B cell (primary cell): Measurements from ENCODE around the gene TCFL5. TPM values are rescaled to one million over a fixed set of nuclear protein-coding genes. Genes with fewer than 3 reads are reported as not detected.

Experiments used
- ATAC-seq: fragments of 200-7000 bp; cut with Tn5 transposase; one replicate; pipeline ENCODE4 v1.10.0; 2021; ENCODE audit warnings: low read depth, mild to moderate bottlenecking, moderate number of reproducible peaks, moderate library complexity
- CTCF ChIA-PET: fragments of 350-600 bp; sonication (Branson Sonifier 250); formaldehyde crosslinking; loops from one replicate; lab custom pipeline; 2021; ENCODE audit warnings: antibody characterized with exemption, inconsistent platforms; lab: Charles Lee
- POLR2A ChIA-PET: fragments of 350-600 bp; sonication (Branson Sonifier 250); formaldehyde crosslinking; loops from one replicate; lab custom pipeline; 2021; ENCODE audit warnings: antibody characterized with exemption; lab: Charles Lee
- DNase-seq: peaks from one replicate; pipeline ENCODE4 v3.0.0; 2013
- H2AFZ ChIP-seq: 2 replicates; pipeline ENCODE4 v1.6.1; 2012; ENCODE audit warnings: mild to moderate bottlenecking, low read depth, low read length; ENCODE audit not compliant: insufficient read depth, poor library complexity, severe bottlenecking
- H3K27ac ChIP-seq, 2 donors: 1 replicate in 1 of 2; 2 replicates in 1 of 2; pipeline ENCODE4 v1.5.1; 2012 to 2013; ENCODE audit warnings: low read length in 2 of 2, mild to moderate bottlenecking in 2 of 2, moderate library complexity in 1 of 2
- H3K27me3 ChIP-seq, 4 experiments: fragments of 200-600 bp in 1 of 4; sonication (generic) in 1 of 4; replicated peaks in 1 of 4; 1 replicate in 2 of 4; 2 replicates in 2 of 4; pipeline versions ENCODE4 v1.6.1 to v1.7.0; 2013 to 2016; ENCODE audit warnings: low read length in 3 of 4, mild to moderate bottlenecking in 2 of 4, mixed read lengths in 1 of 4, moderate library complexity in 1 of 4; ENCODE audit not compliant: insufficient read depth in 4 of 4, control insufficient read depth in 3 of 4; ENCODE audit errors: control extremely low read depth in 1 of 4
- H3K36me3 ChIP-seq, 2 experiments: replicated peaks in 1 of 2; 1 replicate in 1 of 2; 2 replicates in 1 of 2; pipeline versions ENCODE4 v1.6.1 to v1.7.1; 2013; ENCODE audit warnings: low read length in 1 of 2; ENCODE audit not compliant: insufficient read depth in 2 of 2, control insufficient read depth in 1 of 2; ENCODE audit errors: control extremely low read depth in 1 of 2, extremely low read depth in 1 of 2
- H3K4me1 ChIP-seq, 2 donors: fragments of 200-600 bp in 1 of 2; sonication (generic) in 1 of 2; 1 replicate in 1 of 2; 2 replicates in 1 of 2; pipeline versions ENCODE4 v1.5.1 to v1.6.1; 2013 to 2017; ENCODE audit warnings: low read length in 2 of 2; ENCODE audit not compliant: control insufficient read depth in 2 of 2, insufficient read depth in 2 of 2
- H3K4me2 ChIP-seq: replicated peaks from 2 replicates; pipeline ENCODE3; 2012; ENCODE audit warnings: mild to moderate bottlenecking, low read depth, low read length; ENCODE audit not compliant: poor library complexity, severe bottlenecking
- H3K4me3 ChIP-seq, 5 experiments: fragments of 200-600 bp in 1 of 5; sonication (generic) in 1 of 5; 1 replicate in 3 of 5; 2 replicates in 2 of 5; pipeline versions ENCODE4 v1.5.1 to v1.7.0; 2011 to 2016; ENCODE audit warnings: low read length in 4 of 5, mild to moderate bottlenecking in 4 of 5, low read depth in 2 of 5, control low read depth in 1 of 5, moderate library complexity in 1 of 5; ENCODE audit not compliant: insufficient read depth in 1 of 5; ENCODE audit errors: control extremely low read depth in 1 of 5, extremely low read depth in 1 of 5
- H3K79me2 ChIP-seq: fragments of 200-600 bp; sonication (generic); one replicate; pipeline ENCODE4 v1.6.0; 2016; ENCODE audit warnings: low read length; ENCODE audit not compliant: control insufficient read depth, insufficient read depth
- H3K9ac ChIP-seq: fragments of 200-600 bp; sonication (generic); 2 replicates; pipeline ENCODE4 v1.6.1; 2017; ENCODE audit warnings: mild to moderate bottlenecking, low read length, moderate library complexity
- H3K9me3 ChIP-seq, 3 donors: one replicate each; pipeline versions ENCODE4 v1.6.1 to v1.7.1; 2013; ENCODE audit warnings: low read length in 2 of 3; ENCODE audit not compliant: control insufficient read depth in 2 of 3, insufficient read depth in 1 of 3; ENCODE audit errors: control extremely low read depth in 1 of 3
- H4K20me1 ChIP-seq: 2 replicates; pipeline ENCODE4 v1.6.0; 2012; ENCODE audit warnings: mild to moderate bottlenecking, low read length; ENCODE audit not compliant: insufficient read depth, control insufficient read depth, poor library complexity, severe bottlenecking
- H3K27ac Mint-ChIP-seq: one replicate; pipeline ENCODE4 v1.8.0; 2021; ENCODE audit warnings: mixed read lengths
- H3K27me3 Mint-ChIP-seq: one replicate; pipeline ENCODE4 v1.8.0; 2021; ENCODE audit warnings: mixed read lengths
- H3K4me1 Mint-ChIP-seq: one replicate; pipeline ENCODE4 v1.8.0; 2021; ENCODE audit warnings: mixed read lengths
- H3K4me3 Mint-ChIP-seq: one replicate; pipeline ENCODE4 v1.8.0; 2021; ENCODE audit warnings: mixed read lengths
- H3K9me3 Mint-ChIP-seq: one replicate; pipeline ENCODE4 v1.8.0; 2022; ENCODE audit warnings: mixed read lengths; ENCODE audit not compliant: insufficient read depth
- CTCF ChIP-seq: fragments of 200-600 bp; IDR thresholded peaks from one replicate; pipeline ENCODE4 v1.8.0; 2022; ENCODE audit warnings: antibody characterized with exemption, mild to moderate bottlenecking
- EZH2 ChIP-seq: IDR thresholded peaks from 2 replicates; pipeline ENCODE4 v1.6.1; 2012; ENCODE audit warnings: borderline replicate concordance, low read depth, mild to moderate bottlenecking, moderate library complexity, low read length; ENCODE audit not compliant: insufficient read depth, poor library complexity, severe bottlenecking
- WGBS: methylation state at CpG from one replicate; pipeline ENCODE4 v1.1.5; 2013; ENCODE audit warnings: missing lambda C conversion rate; ENCODE audit not compliant: insufficient coverage; 5-methylcytosine and 5-hydroxymethylcytosine counted together
- intact Hi-C: fragments of 100-400 bp; cut with micrococcal nuclease; formaldehyde crosslinking; loops from one replicate; pipeline ENCODE4 v1.10.0; 2022
- polyA plus RNA-seq: library from polyadenylated mRNA; depleted of rRNA; stranded (reverse); fragments of >200 nt; gene quantifications from 2 replicates; pipeline ENCODE4 v1.2.3, GENCODE V29; 2012
- total RNA-seq, 2 donors: library from RNA; stranded (reverse); fragments of 120-200 nt in 1 of 2; gene quantifications; 1 replicate in 1 of 2; 2 replicates in 1 of 2; pipeline versions ENCODE4 v1.2.3 to v1.2.4, GENCODE V29; 2013 to 2022

Gene TCFL5
- total and polyA plus RNA-seq, 2 donors (not counting 1 experiment from before 2014, with no cell fraction given), result 2.0 to 16.2 TPM

- Mint-ChIP-seq H3K27me3 (no peaks in the 10 kb centered on the region), H3K4me1 (peaks cover 16% of the 10 kb centered on the region), H3K9me3 (no peaks in the 10 kb centered on the region), H3K4me3 (no peak overlapping the region), H3K27ac (no peak overlapping the region)
- peaks cover 0 to 7% (median 0%) of the 10 kb centered on the region in 3 donors for H3K9me3 ChIP-seq
- DNase-seq, result no peak
- H3K9ac ChIP-seq, result no peak overlapping the region
- H3K4me1 ChIP-seq, result peaks cover 23 to 28% of the 10 kb centered on the region in 2 donors
- intact Hi-C loops, result no loop called here
- H4K20me1 ChIP-seq, result peaks cover 4% of the 10 kb centered on the region
- H3K4me3 ChIP-seq, result no peak overlapping the region
- no peaks in the 10 kb centered on the region for H3K79me2 ChIP-seq
- peaks cover 0 to 31% (median 17%) of the 10 kb centered on the region in 4 experiments for H3K27me3 ChIP-seq
- CTCF ChIA-PET, result interaction anchor here (1.0 to 2.2 kb wide), 7 partner anchors 10 to 187 kb away, joined by 3 to 16 read pairs (median 6); partner anchors contain the start of gene TCFL5
- 54% methylated on average over 6 of the region's 7 CpGs for WGBS
- no peaks in the 10 kb centered on the region for H3K36me3 ChIP-seq
- no peak for ATAC-seq
- no peak overlapping the region for H2AFZ ChIP-seq
- POLR2A ChIA-PET, result interaction anchor here (0.6 to 0.7 kb wide), 2 partner anchors 9 to 144 kb away, joined by 3 read pairs; no protein-coding TSS in a partner anchor
- H3K4me2 ChIP-seq, result no peak overlapping the region
- TF ChIP-seq CTCF (no peak), EZH2 (no peak)
- no peak overlapping the region for H3K27ac ChIP-seq
Measured at GRCh38 chr20:62822239-62822787, 39.3 kb downstream of the TCFL5 start.

DNA sequence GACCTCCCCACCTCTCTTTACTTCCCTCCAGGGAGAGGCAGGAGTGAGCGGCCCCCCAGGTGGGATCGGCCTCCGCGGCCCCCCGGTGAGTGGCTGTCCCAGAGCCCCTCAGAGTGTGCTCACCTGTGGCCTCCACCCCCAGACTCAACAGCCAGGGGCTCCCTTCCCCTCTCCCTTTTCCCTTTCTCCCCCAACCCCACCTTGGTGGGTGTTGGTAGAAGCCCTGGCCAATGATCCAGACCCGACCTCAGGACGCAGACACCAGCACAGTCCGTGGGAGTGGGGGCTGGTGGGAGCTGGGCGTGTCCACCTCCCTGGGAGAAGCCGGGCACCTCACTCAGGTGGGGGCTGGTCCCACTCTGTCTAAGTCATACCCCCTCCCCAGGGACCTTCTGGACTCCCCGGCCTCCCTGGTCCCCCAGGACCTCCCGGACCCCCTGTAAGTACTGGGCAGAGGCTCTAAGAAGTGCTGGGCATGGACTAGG lies 39.9 kb downstream of the TCFL5 start:
- intact Hi-C loops, result no loop called here
- no peak overlapping the region for H3K27ac ChIP-seq
- no peak for TF ChIP-seq EZH2
- TF ChIP-seq CTCF, result no peak
- peaks cover 0 to 7% (median 0%) of the 10 kb centered on the region in 3 donors for H3K9me3 ChIP-seq
- Mint-ChIP-seq H3K27me3 (no peaks in the 10 kb centered on the region), H3K9me3 (no peaks in the 10 kb centered on the region), H3K4me3 (no peak overlapping the region), H3K27ac (no peak overlapping the region), H3K4me1 (peaks cover 16% of the 10 kb centered on the region)
- no peak overlapping the region for H2AFZ ChIP-seq
- peaks cover 4% of the 10 kb centered on the region for H4K20me1 ChIP-seq
- DNase-seq, result no peak
- ChIA-PET POLR2A (no interaction called here), CTCF (interaction anchor here (1.0 to 2.2 kb wide), 3 partner anchors 14 to 187 kb away, joined by 3 to 16 read pairs (median 6); no protein-coding TSS in a partner anchor)
- H3K4me2 ChIP-seq, result no peak overlapping the region
- no peaks in the 10 kb centered on the region for H3K36me3 ChIP-seq
- no peak overlapping the region for H3K4me3 ChIP-seq
- WGBS, result 90% methylated on average over 5 of the region's 12 CpGs
- H3K4me1 ChIP-seq, result peaks cover 23 to 28% of the 10 kb centered on the region in 2 donors
- no peaks in the 10 kb centered on the region for H3K79me2 ChIP-seq
- peaks cover 0 to 32% (median 18%) of the 10 kb centered on the region in 4 experiments for H3K27me3 ChIP-seq
- H3K9ac ChIP-seq, result no peak overlapping the region
- ATAC-seq, result no peak
